B cell (primary cell): ENCODE data around the gene HIC1. TPM values are rescaled to one million over a fixed set of nuclear protein-coding genes. Genes with fewer than 3 reads are reported as not detected.

Experiments
- ATAC-seq: fragments of 200-7000 bp; cut with Tn5 transposase; one replicate; pipeline ENCODE4 v1.10.0; 2021; ENCODE audit warnings: low read depth, mild to moderate bottlenecking, moderate number of reproducible peaks, moderate library complexity
- CTCF ChIA-PET: fragments of 350-600 bp; sonication (Branson Sonifier 250); formaldehyde crosslinking; loops from one replicate; lab custom pipeline; 2021; ENCODE audit warnings: antibody characterized with exemption, inconsistent platforms; lab: Charles Lee
- POLR2A ChIA-PET: fragments of 350-600 bp; sonication (Branson Sonifier 250); formaldehyde crosslinking; loops from one replicate; lab custom pipeline; 2021; ENCODE audit warnings: antibody characterized with exemption; lab: Charles Lee
- DNase-seq: peaks from one replicate; pipeline ENCODE4 v3.0.0; 2013
- H2AFZ ChIP-seq: 2 replicates; pipeline ENCODE4 v1.6.1; 2012; ENCODE audit warnings: mild to moderate bottlenecking, low read depth, low read length; ENCODE audit not compliant: insufficient read depth, poor library complexity, severe bottlenecking
- H3K27ac ChIP-seq, 2 donors: 1 replicate in 1 of 2; 2 replicates in 1 of 2; pipeline ENCODE4 v1.5.1; 2012 to 2013; ENCODE audit warnings: low read length in 2 of 2, mild to moderate bottlenecking in 2 of 2, moderate library complexity in 1 of 2
- H3K27me3 ChIP-seq, 4 experiments: fragments of 200-600 bp in 1 of 4; sonication (generic) in 1 of 4; replicated peaks in 1 of 4; 1 replicate in 2 of 4; 2 replicates in 2 of 4; pipeline versions ENCODE4 v1.6.1 to v1.7.0; 2013 to 2016; ENCODE audit warnings: low read length in 3 of 4, mild to moderate bottlenecking in 2 of 4, mixed read lengths in 1 of 4, moderate library complexity in 1 of 4; ENCODE audit not compliant: insufficient read depth in 4 of 4, control insufficient read depth in 3 of 4; ENCODE audit errors: control extremely low read depth in 1 of 4
- H3K36me3 ChIP-seq, 2 experiments: replicated peaks in 1 of 2; 1 replicate in 1 of 2; 2 replicates in 1 of 2; pipeline versions ENCODE4 v1.6.1 to v1.7.1; 2013; ENCODE audit warnings: low read length in 1 of 2; ENCODE audit not compliant: insufficient read depth in 2 of 2, control insufficient read depth in 1 of 2; ENCODE audit errors: control extremely low read depth in 1 of 2, extremely low read depth in 1 of 2
- H3K4me1 ChIP-seq, 2 donors: fragments of 200-600 bp in 1 of 2; sonication (generic) in 1 of 2; 1 replicate in 1 of 2; 2 replicates in 1 of 2; pipeline versions ENCODE4 v1.5.1 to v1.6.1; 2013 to 2017; ENCODE audit warnings: low read length in 2 of 2; ENCODE audit not compliant: control insufficient read depth in 2 of 2, insufficient read depth in 2 of 2
- H3K4me2 ChIP-seq: replicated peaks from 2 replicates; pipeline ENCODE3; 2012; ENCODE audit warnings: mild to moderate bottlenecking, low read depth, low read length; ENCODE audit not compliant: poor library complexity, severe bottlenecking
- H3K4me3 ChIP-seq, 5 experiments: fragments of 200-600 bp in 1 of 5; sonication (generic) in 1 of 5; 1 replicate in 3 of 5; 2 replicates in 2 of 5; pipeline versions ENCODE4 v1.5.1 to v1.7.0; 2011 to 2016; ENCODE audit warnings: low read length in 4 of 5, mild to moderate bottlenecking in 4 of 5, low read depth in 2 of 5, control low read depth in 1 of 5, moderate library complexity in 1 of 5; ENCODE audit not compliant: insufficient read depth in 1 of 5; ENCODE audit errors: control extremely low read depth in 1 of 5, extremely low read depth in 1 of 5
- H3K79me2 ChIP-seq: fragments of 200-600 bp; sonication (generic); one replicate; pipeline ENCODE4 v1.6.0; 2016; ENCODE audit warnings: low read length; ENCODE audit not compliant: control insufficient read depth, insufficient read depth
- H3K9ac ChIP-seq: fragments of 200-600 bp; sonication (generic); 2 replicates; pipeline ENCODE4 v1.6.1; 2017; ENCODE audit warnings: mild to moderate bottlenecking, low read length, moderate library complexity
- H3K9me3 ChIP-seq, 3 donors: one replicate each; pipeline versions ENCODE4 v1.6.1 to v1.7.1; 2013; ENCODE audit warnings: low read length in 2 of 3; ENCODE audit not compliant: control insufficient read depth in 2 of 3, insufficient read depth in 1 of 3; ENCODE audit errors: control extremely low read depth in 1 of 3
- H4K20me1 ChIP-seq: 2 replicates; pipeline ENCODE4 v1.6.0; 2012; ENCODE audit warnings: mild to moderate bottlenecking, low read length; ENCODE audit not compliant: insufficient read depth, control insufficient read depth, poor library complexity, severe bottlenecking
- H3K27ac Mint-ChIP-seq: one replicate; pipeline ENCODE4 v1.8.0; 2021; ENCODE audit warnings: mixed read lengths
- H3K27me3 Mint-ChIP-seq: one replicate; pipeline ENCODE4 v1.8.0; 2021; ENCODE audit warnings: mixed read lengths
- H3K4me1 Mint-ChIP-seq: one replicate; pipeline ENCODE4 v1.8.0; 2021; ENCODE audit warnings: mixed read lengths
- H3K4me3 Mint-ChIP-seq: one replicate; pipeline ENCODE4 v1.8.0; 2021; ENCODE audit warnings: mixed read lengths
- H3K9me3 Mint-ChIP-seq: one replicate; pipeline ENCODE4 v1.8.0; 2022; ENCODE audit warnings: mixed read lengths; ENCODE audit not compliant: insufficient read depth
- EZH2 ChIP-seq: IDR thresholded peaks from 2 replicates; pipeline ENCODE4 v1.6.1; 2012; ENCODE audit warnings: borderline replicate concordance, low read depth, mild to moderate bottlenecking, moderate library complexity, low read length; ENCODE audit not compliant: insufficient read depth, poor library complexity, severe bottlenecking
- WGBS: methylation state at CpG from one replicate; pipeline ENCODE4 v1.1.5; 2013; ENCODE audit warnings: missing lambda C conversion rate; ENCODE audit not compliant: insufficient coverage; 5-methylcytosine and 5-hydroxymethylcytosine counted together
- intact Hi-C: fragments of 100-400 bp; cut with micrococcal nuclease; formaldehyde crosslinking; loops from one replicate; pipeline ENCODE4 v1.10.0; 2022
- polyA plus RNA-seq: library from polyadenylated mRNA; depleted of rRNA; stranded (reverse); fragments of >200 nt; gene quantifications from 2 replicates; pipeline ENCODE4 v1.2.3, GENCODE V29; 2012
- total RNA-seq, 2 donors: library from RNA; stranded (reverse); fragments of 120-200 nt in 1 of 2; gene quantifications; 1 replicate in 1 of 2; 2 replicates in 1 of 2; pipeline versions ENCODE4 v1.2.3 to v1.2.4, GENCODE V29; 2013 to 2022
- TF ChIP-seq, protein P1 (sequence below): fragments of 200-600 bp; IDR thresholded peaks from one replicate; pipeline ENCODE4 v1.8.0; 2022; ENCODE audit warnings: antibody characterized with exemption, mild to moderate bottlenecking

The HIC1 gene
- total and polyA plus RNA-seq, 2 donors (not counting 1 experiment from before 2014, with no cell fraction given) = 0.46 to 1.9 TPM

DNA sequence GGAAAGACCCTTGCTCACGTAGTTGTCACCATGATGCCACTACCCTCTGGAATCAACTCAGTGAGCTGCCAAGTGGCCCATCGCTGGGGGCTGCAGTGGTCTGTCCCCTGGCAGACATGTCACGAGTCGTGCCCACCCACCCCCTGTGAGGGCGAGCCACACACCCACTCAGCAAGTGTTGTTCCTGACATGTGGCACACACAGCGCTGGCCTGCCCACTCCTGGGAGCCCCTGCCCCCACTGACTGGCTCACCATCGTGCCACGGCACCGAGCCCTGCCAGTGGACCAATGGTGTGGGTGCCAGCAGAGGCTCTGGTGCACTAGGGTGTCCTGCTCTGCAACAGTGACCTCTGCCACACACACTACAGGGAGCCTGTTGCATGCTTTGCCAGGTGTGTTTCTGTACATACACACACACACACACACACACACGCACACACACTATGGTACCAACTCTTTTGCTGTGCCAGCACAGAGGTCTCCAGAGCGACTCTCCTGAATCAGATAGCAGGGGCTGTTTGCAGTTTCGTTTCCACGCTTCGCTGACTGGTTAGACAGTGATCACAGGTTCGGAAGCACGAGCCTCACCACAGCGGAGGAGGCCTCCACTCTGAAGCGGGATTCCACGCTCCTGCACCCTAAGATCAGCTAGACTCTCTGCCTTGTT is 37.5 kb upstream of the HIC1 start:
- H3K4me3 ChIP-seq = no peak overlapping the region
- H3K9me3 ChIP-seq = no peaks in the 10 kb centered on the region
- H2AFZ ChIP-seq = no peak overlapping the region
- intact Hi-C loops = no loop called here
- peak; percentile 51 for DNase-seq
- H3K27me3 Mint-ChIP-seq = peaks cover 51% of the 10 kb centered on the region
- H3K4me1 ChIP-seq = peaks cover under 1 to 8% of the 10 kb centered on the region in 2 donors
- H3K9ac ChIP-seq = no peak overlapping the region
- H3K27me3 ChIP-seq = peaks cover 0 to 23% (median 5%) of the 10 kb centered on the region in 4 experiments
- no peak overlapping the region for H3K27ac Mint-ChIP-seq
- peak overlapping the region; percentile 47 for H3K4me3 Mint-ChIP-seq
- H3K79me2 ChIP-seq = no peaks in the 10 kb centered on the region
- ChIA-PET CTCF (interaction anchor here (0.6 kb wide), 2 partner anchors 265 to 277 kb away, joined by 3 to 4 read pairs; no protein-coding TSS in a partner anchor), POLR2A (no interaction called here)
- H3K4me2 ChIP-seq = no peak overlapping the region
- H3K9me3 Mint-ChIP-seq = no peaks in the 10 kb centered on the region
- 82% methylated on average over 18 of the region's 19 CpGs for WGBS
- H4K20me1 ChIP-seq = no peaks in the 10 kb centered on the region
- no peak for TF ChIP-seq EZH2
- TF ChIP-seq, protein P1, sequence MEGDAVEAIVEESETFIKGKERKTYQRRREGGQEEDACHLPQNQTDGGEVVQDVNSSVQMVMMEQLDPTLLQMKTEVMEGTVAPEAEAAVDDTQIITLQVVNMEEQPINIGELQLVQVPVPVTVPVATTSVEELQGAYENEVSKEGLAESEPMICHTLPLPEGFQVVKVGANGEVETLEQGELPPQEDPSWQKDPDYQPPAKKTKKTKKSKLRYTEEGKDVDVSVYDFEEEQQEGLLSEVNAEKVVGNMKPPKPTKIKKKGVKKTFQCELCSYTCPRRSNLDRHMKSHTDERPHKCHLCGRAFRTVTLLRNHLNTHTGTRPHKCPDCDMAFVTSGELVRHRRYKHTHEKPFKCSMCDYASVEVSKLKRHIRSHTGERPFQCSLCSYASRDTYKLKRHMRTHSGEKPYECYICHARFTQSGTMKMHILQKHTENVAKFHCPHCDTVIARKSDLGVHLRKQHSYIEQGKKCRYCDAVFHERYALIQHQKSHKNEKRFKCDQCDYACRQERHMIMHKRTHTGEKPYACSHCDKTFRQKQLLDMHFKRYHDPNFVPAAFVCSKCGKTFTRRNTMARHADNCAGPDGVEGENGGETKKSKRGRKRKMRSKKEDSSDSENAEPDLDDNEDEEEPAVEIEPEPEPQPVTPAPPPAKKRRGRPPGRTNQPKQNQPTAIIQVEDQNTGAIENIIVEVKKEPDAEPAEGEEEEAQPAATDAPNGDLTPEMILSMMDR = no peak
- no peak overlapping the region for H3K27ac ChIP-seq
- ATAC-seq = peak; percentile 56
- no peaks in the 10 kb centered on the region for H3K36me3 ChIP-seq
- peaks cover 5% of the 10 kb centered on the region for H3K4me1 Mint-ChIP-seq
